HEK293 (cell line): Measurements from ENCODE around the gene SLC36A3.

Experiments
- SP3 ChIP-seq: fragments of 450-650 bp; formaldehyde crosslinking; IDR thresholded peaks from 2 replicates; pipeline ENCODE4 v1.5.1; 2016; ENCODE audit warnings: missing biosample characterization, missing genetic modification characterization
- TF ChIP-seq, protein P1 (sequence below): fragments of 450-650 bp; IDR thresholded peaks from 2 replicates; pipeline ENCODE4 v1.5.1; 2018; ENCODE audit warnings: missing biosample characterization, missing genetic modification characterization

DNA sequence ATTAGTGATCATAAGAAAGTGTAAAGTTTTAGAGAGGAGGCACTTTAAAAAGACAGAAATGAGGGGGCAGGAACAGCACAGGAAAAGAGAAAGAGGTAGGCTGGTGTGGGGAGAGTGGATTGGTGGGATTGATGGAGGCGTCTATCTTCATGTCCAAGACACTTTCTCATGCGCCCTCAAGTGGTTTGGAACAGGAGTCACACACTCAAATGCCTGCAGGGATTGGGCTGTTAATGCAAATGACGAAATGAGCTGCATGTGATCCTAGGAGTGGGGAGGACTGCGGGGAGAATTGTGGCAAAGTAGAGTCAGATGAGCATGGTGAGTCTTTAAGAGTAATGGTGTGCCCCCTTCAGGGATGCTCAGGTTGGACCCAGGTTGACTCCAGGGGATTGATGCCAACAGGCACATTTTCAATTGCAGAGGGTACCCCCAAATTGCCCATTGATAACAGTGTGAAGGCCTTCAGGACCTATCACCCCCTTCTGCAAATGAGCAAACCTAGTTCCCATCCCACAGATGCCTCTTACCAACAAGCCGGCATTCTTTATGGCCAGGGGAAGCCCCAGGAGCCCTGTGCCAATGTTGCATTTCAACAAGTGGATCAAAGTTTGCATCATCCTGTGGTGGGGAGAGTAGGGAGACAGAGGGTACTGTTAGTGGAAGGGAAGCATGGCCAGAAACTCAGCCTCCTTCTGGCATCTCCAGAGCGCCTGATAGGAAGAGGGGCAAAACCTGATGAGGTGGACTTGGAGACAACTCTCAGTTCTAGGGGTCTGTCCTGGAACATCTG lies 5.3 kb downstream of the SLC36A3 start:
- TF ChIP-seq, protein P1, sequence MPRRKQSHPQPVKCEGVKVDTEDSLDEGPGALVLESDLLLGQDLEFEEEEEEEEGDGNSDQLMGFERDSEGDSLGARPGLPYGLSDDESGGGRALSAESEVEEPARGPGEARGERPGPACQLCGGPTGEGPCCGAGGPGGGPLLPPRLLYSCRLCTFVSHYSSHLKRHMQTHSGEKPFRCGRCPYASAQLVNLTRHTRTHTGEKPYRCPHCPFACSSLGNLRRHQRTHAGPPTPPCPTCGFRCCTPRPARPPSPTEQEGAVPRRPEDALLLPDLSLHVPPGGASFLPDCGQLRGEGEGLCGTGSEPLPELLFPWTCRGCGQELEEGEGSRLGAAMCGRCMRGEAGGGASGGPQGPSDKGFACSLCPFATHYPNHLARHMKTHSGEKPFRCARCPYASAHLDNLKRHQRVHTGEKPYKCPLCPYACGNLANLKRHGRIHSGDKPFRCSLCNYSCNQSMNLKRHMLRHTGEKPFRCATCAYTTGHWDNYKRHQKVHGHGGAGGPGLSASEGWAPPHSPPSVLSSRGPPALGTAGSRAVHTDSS (tag by site-specific recombination) = no peak
- no peak for TF ChIP-seq SP3 (tag by site-specific recombination)
